K562 (cell line): ENCODE measurements around the gene MYL12A. TPM values are rescaled to one million over a fixed set of nuclear protein-coding genes. Genes with fewer than 3 reads are reported as not detected.
A peak's percentile ranks its signal among the peaks of the same experiment; 100 is the strongest.

ENCODE experiments used
- ARID3A ChIP-seq: IDR thresholded peaks from 2 replicates; pipeline ENCODE4 v1.6.1; 2012; ENCODE audit warnings: low read depth, low read length, improper control_type of control experiment, borderline replicate concordance
- BRF1 ChIP-seq: IDR thresholded peaks from 3 replicates; pipeline ENCODE4 v1.6.1; 2011; ENCODE audit warnings: borderline replicate concordance, mild to moderate bottlenecking; ENCODE audit not compliant: insufficient read length; ENCODE audit errors: extremely low read depth
- C11orf30 ChIP-seq: fragments of 450-650 bp; IDR thresholded peaks from 2 replicates; pipeline ENCODE4 v1.6.1; 2016; ENCODE audit warnings: low read depth, mild to moderate bottlenecking
- CBX1 ChIP-seq: sonication (generic); IDR thresholded peaks from 2 replicates; pipeline ENCODE4 v1.6.1; 2016; ENCODE audit warnings: antibody characterized with exemption, low read depth, mild to moderate bottlenecking
- DACH1 ChIP-seq: fragments of 450-650 bp; IDR thresholded peaks from 2 replicates; pipeline ENCODE4 v1.6.1; 2018; ENCODE audit not compliant: partially characterized antibody
- DDX20 ChIP-seq: fragments of 450-650 bp; IDR thresholded peaks from 2 replicates; pipeline ENCODE4 v1.6.1; 2016; ENCODE audit warnings: missing genetic modification characterization, low read depth, mild to moderate bottlenecking, missing compliant biosample characterization, moderate library complexity
- EWSR1 ChIP-seq: fragments of 450-650 bp; IDR thresholded peaks from 2 replicates; pipeline ENCODE4 v1.6.1; 2018; ENCODE audit warnings: borderline replicate concordance, mild to moderate bottlenecking, low read depth, moderate library complexity; ENCODE audit not compliant: partially characterized antibody
- EZH2 ChIP-seq: IDR thresholded peaks from 2 replicates; pipeline ENCODE4 v1.6.1; 2012; ENCODE audit warnings: low read depth, mild to moderate bottlenecking, inconsistent platforms, low read length, borderline replicate concordance
- HDAC2 ChIP-seq: fragments of 450-650 bp; IDR thresholded peaks from 2 replicates; pipeline ENCODE4 v1.6.1; 2016; ENCODE audit warnings: mild to moderate bottlenecking
- HIVEP1 ChIP-seq: fragments of 250-450 bp; sonication (Bioruptor Pico); IDR thresholded peaks from 2 replicates; pipeline ENCODE4 v1.4.0; 2020; ENCODE audit warnings: mild to moderate bottlenecking
- KAT7 ChIP-seq: sonication (generic); formaldehyde crosslinking; IDR thresholded peaks from 2 replicates; pipeline ENCODE4 v1.8.0; 2022; ENCODE audit warnings: missing genetic modification reagents, mild to moderate bottlenecking, borderline replicate concordance
- LCOR ChIP-seq: sonication (generic); formaldehyde crosslinking; IDR thresholded peaks from 2 replicates; pipeline ENCODE4 v1.8.0; 2022; ENCODE audit warnings: mild to moderate bottlenecking, missing genetic modification reagents
- NFXL1 ChIP-seq: fragments of 450-650 bp; formaldehyde crosslinking; IDR thresholded peaks from 2 replicates; pipeline ENCODE4 v1.4.0; 2021; ENCODE audit warnings: mild to moderate bottlenecking
- RFX1 ChIP-seq: fragments of 450-650 bp; IDR thresholded peaks from 2 replicates; pipeline ENCODE4 v1.6.1; 2016; ENCODE audit warnings: mild to moderate bottlenecking, moderate library complexity
- SRSF1 ChIP-seq: fragments of 200-400 bp; formaldehyde crosslinking; IDR thresholded peaks from 2 replicates; pipeline ENCODE4 v1.6.1; 2017; ENCODE audit warnings: mild to moderate bottlenecking, low read depth, low read length, moderate library complexity
- STAG1 ChIP-seq: sonication (generic); formaldehyde crosslinking; IDR thresholded peaks from 2 replicates; pipeline ENCODE4 v1.5.0; 2020; ENCODE audit warnings: missing genetic modification reagents, borderline replicate concordance
- TAF7 ChIP-seq: fragments of 450-650 bp; IDR thresholded peaks from 2 replicates; pipeline ENCODE4 v1.6.1; 2016; ENCODE audit warnings: missing genetic modification characterization, missing compliant biosample characterization
- YY1 ChIP-seq, 3 experiments: IDR thresholded peaks; 2 replicates each; pipeline ENCODE4 v1.6.1; 2011; ENCODE audit warnings: low read length in 2 of 3, mild to moderate bottlenecking in 2 of 3, moderate library complexity in 2 of 3, borderline replicate concordance in 1 of 3, control low read depth in 1 of 3, low read depth in 1 of 3; ENCODE audit not compliant: insufficient read depth in 3 of 3, insufficient replicate concordance in 2 of 3, control insufficient read depth in 1 of 3, insufficient read length in 1 of 3; ENCODE audit errors: extremely low read depth in 1 of 3
- ZNF274 ChIP-seq: IDR thresholded peaks from 2 replicates; pipeline ENCODE4 v1.6.1; 2011; ENCODE audit warnings: low read depth, mild to moderate bottlenecking, low read length, moderate library complexity, borderline replicate concordance
- ZNF324 ChIP-seq: fragments of 250-450 bp; sonication (Bioruptor Pico); IDR thresholded peaks from 2 replicates; pipeline ENCODE4 v1.4.0; 2020; ENCODE audit warnings: mild to moderate bottlenecking
- ZNF436 ChIP-seq: fragments of 250-450, 450-650 bp; sonication (Bioruptor Pico); formaldehyde crosslinking; IDR thresholded peaks from 2 replicates; pipeline ENCODE4 v1.7.0; 2020; ENCODE audit warnings: mild to moderate bottlenecking
- ZNF75A ChIP-seq: fragments of 450-650 bp; formaldehyde crosslinking; IDR thresholded peaks from 2 replicates; pipeline ENCODE4 v1.4.0; 2020; ENCODE audit warnings: mild to moderate bottlenecking
- polyA plus RNA-seq, 8 experiments: library from polyadenylated mRNA; depleted of rRNA in 4 of 8; stranded (reverse) in 5 of 8; unstranded in 3 of 8; fragments of >200 nt; fragmentation: Nextera tagmentation in 2 of 8; fragmentation: Illumina TruSeq in 1 of 8; extraction: Ambion mirVana in 2 of 8; extraction: Trizol in 1 of 8; gene quantifications; 2 replicates each; pipeline versions ENCODE4 v1.2.1 to v1.2.3, GENCODE V29; 2011 to 2014; ENCODE audit warnings: inconsistent platforms in 1 of 8, missing spikeins in 1 of 8
- total RNA-seq, 7 experiments: library from RNA; depleted of rRNA in 6 of 7; stranded (reverse); fragments of >200 nt in 6 of 7; fragmentation: Illumina TruSeq in 2 of 7; extraction: Trizol in 2 of 7; gene quantifications; 2 replicates each; pipeline versions ENCODE4 v1.2.1 to v1.2.3, GENCODE V29; 2011 to 2021; ENCODE audit warnings: low replicate concordance in 1 of 7

The MYL12A gene
- total and polyA plus RNA-seq, 9 of the 15 experiments (the other 6 are each of a cell fraction or from before 2014, with no cell fraction given): 308 to 1,031 (median 559) TPM

GRCh38 chr18:3247240-3248061 is at the start of gene MYL12A (continued):
- TF ChIP-seq YY1 (IDR thresholded peaks at IDR 0.05; ENCODE audit: borderline replicate concordance in 1 of 3, control insufficient read depth in 1 of 3, extremely low read depth in 1 of 3, insufficient read depth in 3 of 3, insufficient read length in 1 of 3, insufficient replicate concordance in 2 of 3, low read depth in 1 of 3, low read length in 2 of 3): peak in 2 of 3 experiments; percentile 68 to 80
- TF ChIP-seq NFXL1: 0 out of 2 replicates have a peak, but pooled peaks have one; percentile 22
- no peak for TF ChIP-seq DACH1
- TF ChIP-seq C11orf30: no peak
- TF ChIP-seq ZNF436 (CRISPR knock-in tag): peak; percentile 63; the same call in 1 of the 2 replicates
- no peak; the same call in 1 of the 2 replicates for TF ChIP-seq LCOR (CRISPR knock-in tag)
- no peak for TF ChIP-seq DDX20
- TF ChIP-seq ZNF274: no peak
- no peak for TF ChIP-seq KAT7
- TF ChIP-seq HDAC2: no peak; the same call in 1 of the 2 replicates
- TF ChIP-seq CBX1: no peak
- TF ChIP-seq SRSF1: 0 out of 2 replicates have a peak, but pooled peaks have one; percentile 65
- TF ChIP-seq BRF1: no peak
- TF ChIP-seq EWSR1: no peak
- no peak for TF ChIP-seq EZH2
- peak; percentile 70; the same call in 1 of the 2 replicates for TF ChIP-seq ARID3A
- TF ChIP-seq TAF7 (tag): peak; percentile 93
- no peak for TF ChIP-seq STAG1 (CRISPR knock-in tag)
- TF ChIP-seq ZNF75A (CRISPR knock-in tag): peak; percentile 63; the same call in 1 of the 2 replicates
- TF ChIP-seq RFX1: no peak
- TF ChIP-seq ZNF324 (CRISPR knock-in tag): peak; percentile 41
- TF ChIP-seq HIVEP1 (CRISPR knock-in tag): 0 out of 2 replicates have a peak, but pooled peaks have one; percentile 62
